Endothelial cell of umbilical vein (primary cell): ENCODE measurements around the gene SLC30A3. TPM values are rescaled to one million over a fixed set of nuclear protein-coding genes. Genes with fewer than 3 reads are reported as not detected.

ENCODE experiments used
- BruUV-seq: library from RNA; stranded (reverse); fragments of 400-500 nt; replicated peaks from 2 replicates; lab custom pipeline; 2021; lab: Mats Ljungman, UMichigan
- CTCF ChIA-PET: fragments of 300-600, 350-600 bp; sonication (Branson Sonifier 250); formaldehyde crosslinking; loops from one replicate; lab custom pipeline; 2021; ENCODE audit warnings: antibody characterized with exemption, inconsistent platforms; lab: Charles Lee
- POLR2A ChIA-PET: fragments of 300-600, 350-600 bp; sonication (Branson Sonifier 250); formaldehyde crosslinking; loops from one replicate; lab custom pipeline; 2021; ENCODE audit warnings: antibody characterized with exemption, inconsistent platforms; lab: Charles Lee
- DNase-seq: peaks from one replicate; pipeline ENCODE4 v3.0.0-alpha.2; 2011; ENCODE audit warnings: low read depth, low spot score
- FAIRE-seq: peaks from 2 replicates; lab custom pipeline; 2011; peaks lifted over from hg19 to GRCh38; lab: Jason Lieb, UNC
- H2AFZ ChIP-seq: 2 replicates; pipeline ENCODE4 v1.6.0; 2012; ENCODE audit warnings: low read depth, low read length, control low read depth, inconsistent platforms
- H3K27ac ChIP-seq: 2 replicates; pipeline ENCODE4 v1.5.1; 2011; ENCODE audit warnings: low read depth, mild to moderate bottlenecking, control low read depth, low read length, moderate library complexity; ENCODE audit not compliant: insufficient read depth
- H3K27me3 ChIP-seq, 2 experiments: 2 replicates each; pipeline versions ENCODE4 v1.6.0 to v1.6.1; 2011; ENCODE audit warnings: low read length in 2 of 2, mixed read lengths in 1 of 2; ENCODE audit not compliant: control insufficient read depth in 2 of 2, insufficient read depth in 2 of 2
- H3K36me3 ChIP-seq, 2 experiments: 2 replicates in 1 of 2; 3 replicates in 1 of 2; pipeline ENCODE4 v1.5.1; 2011; ENCODE audit warnings: low read length in 2 of 2, mild to moderate bottlenecking in 1 of 2, moderate library complexity in 1 of 2; ENCODE audit not compliant: control insufficient read depth in 2 of 2, insufficient read depth in 2 of 2; ENCODE audit errors: extremely low read depth in 1 of 2
- H3K4me1 ChIP-seq: 3 replicates; pipeline ENCODE4 v1.5.1; 2011; ENCODE audit warnings: mild to moderate bottlenecking, low read length; ENCODE audit not compliant: control insufficient read depth, insufficient read depth; ENCODE audit errors: extremely low read depth
- H3K4me2 ChIP-seq: 2 replicates; pipeline ENCODE4 v1.6.1; 2011; ENCODE audit warnings: low read length, control low read depth, mixed read lengths; ENCODE audit not compliant: insufficient read depth
- H3K4me3 ChIP-seq, 3 experiments: fragments of 200-600 bp in 1 of 3; sonication (generic), shearing (Covaris generic) in 1 of 3; replicated peaks in 1 of 3; 2 replicates each; pipeline ENCODE4 v1.5.1; 2011 to 2016; ENCODE audit warnings: control low read depth in 3 of 3, low read length in 3 of 3, mild to moderate bottlenecking in 2 of 3, inconsistent platforms in 1 of 3, low read depth in 1 of 3, moderate library complexity in 1 of 3; ENCODE audit not compliant: insufficient read depth in 1 of 3
- H3K79me2 ChIP-seq: 2 replicates; pipeline ENCODE4 v1.6.0; 2012; ENCODE audit warnings: low read length, inconsistent platforms; ENCODE audit not compliant: control insufficient read depth, insufficient read depth
- H3K9ac ChIP-seq: replicated peaks from 2 replicates; pipeline ENCODE3; 2011; ENCODE audit warnings: low read length, control low read depth; ENCODE audit not compliant: insufficient read depth; ENCODE audit errors: extremely low read depth
- H3K9me1 ChIP-seq: replicated peaks from 3 replicates; pipeline ENCODE4 v1.6.0; 2011; ENCODE audit warnings: mild to moderate bottlenecking, low read length; ENCODE audit not compliant: control insufficient read depth, insufficient read depth; ENCODE audit errors: extremely low read depth
- H3K9me3 ChIP-seq: replicated peaks from 2 replicates; pipeline ENCODE4 v1.5.1; 2012; ENCODE audit warnings: low read length, inconsistent platforms; ENCODE audit not compliant: control insufficient read depth, insufficient read depth
- H4K20me1 ChIP-seq: replicated peaks from 2 replicates; pipeline ENCODE3; 2011; ENCODE audit warnings: mild to moderate bottlenecking, low read length; ENCODE audit not compliant: control insufficient read depth, insufficient read depth; ENCODE audit errors: extremely low read depth
- CTCF ChIP-seq, 2 donors: IDR thresholded peaks; 1 replicate in 1 of 2; 2 replicates in 1 of 2; pipeline ENCODE4 v1.5.1; 2011; ENCODE audit warnings: low read length in 2 of 2, mild to moderate bottlenecking in 2 of 2, moderate library complexity in 2 of 2, control low read depth in 1 of 2, inconsistent platforms in 1 of 2, low read depth in 1 of 2; ENCODE audit not compliant: insufficient read depth in 1 of 2; ENCODE audit errors: extremely low read depth in 1 of 2
- EZH2 ChIP-seq: IDR thresholded peaks from 2 replicates; pipeline ENCODE4 v1.6.1; 2012; ENCODE audit warnings: borderline replicate concordance, low read depth, mild to moderate bottlenecking, moderate library complexity, low read length, inconsistent platforms; ENCODE audit not compliant: severe bottlenecking
- FOS ChIP-seq: IDR thresholded peaks from 2 replicates; pipeline ENCODE4 v1.6.1; 2011; ENCODE audit warnings: mild to moderate bottlenecking, low read length, moderate library complexity, borderline replicate concordance; ENCODE audit not compliant: insufficient read depth
- GATA2 ChIP-seq: IDR thresholded peaks from 2 replicates; pipeline ENCODE4 v1.7.0; 2011; ENCODE audit warnings: low read depth, mild to moderate bottlenecking, moderate library complexity, mixed read lengths, low read length; ENCODE audit not compliant: insufficient read length, insufficient read depth
- JUN ChIP-seq: IDR thresholded peaks from 2 replicates; pipeline ENCODE4 v1.6.1; 2011; ENCODE audit warnings: borderline replicate concordance, low read depth; ENCODE audit not compliant: insufficient read length, insufficient read depth
- MAX ChIP-seq: IDR thresholded peaks from 2 replicates; pipeline ENCODE4 v1.6.1; 2011; ENCODE audit not compliant: insufficient read depth, insufficient read length
- MYC ChIP-seq: IDR thresholded peaks from one replicate; pipeline ENCODE4 v1.6.1; 2011; ENCODE audit warnings: mild to moderate bottlenecking, low read depth, low read length
- POLR2A ChIP-seq: IDR thresholded peaks from 2 replicates; pipeline ENCODE4 v1.6.1; 2012; ENCODE audit warnings: low read depth, mild to moderate bottlenecking, control low read depth, low read length
- POLR2AphosphoS5 ChIP-seq: IDR thresholded peaks from 2 replicates; pipeline ENCODE4 v1.6.1; 2012; ENCODE audit warnings: low read depth, mild to moderate bottlenecking, control low read depth, low read length, moderate library complexity; ENCODE audit not compliant: insufficient read depth
- dilution Hi-C: fragments of 300-500 bp; cut with MboI; formaldehyde crosslinking; loops from one replicate; pipeline ENCODE4 v1.15.0; 2019; ENCODE audit warnings: low sequenced_read_pairs; ENCODE audit not compliant: extremely low pct_ligation_motif_present
- intact Hi-C: fragments of 100-400 bp; cut with micrococcal nuclease; formaldehyde crosslinking; loops from one replicate; pipeline ENCODE4 v1.10.0; 2022
- polyA plus RNA-seq, 4 experiments: library from polyadenylated mRNA; depleted of rRNA in 3 of 4; stranded (reverse) in 3 of 4; unstranded in 1 of 4; fragments of >200 nt; gene quantifications; 2 replicates each; pipeline versions ENCODE4 v1.2.1 to v1.2.3, GENCODE V29; 2011 to 2012; ENCODE audit warnings: missing spikeins in 1 of 4
- total RNA-seq: library from RNA; stranded (reverse); gene quantifications from 2 replicates; pipeline ENCODE4 v1.2.3, GENCODE V29; 2021

SLC30A3 gene
- total and polyA plus RNA-seq, 2 donors (not counting 3 experiments of a cell fraction or from before 2014, with no cell fraction given), result 16.7 to 63.9 TPM

- intact Hi-C loops, result loop anchor here (5.0 to 10.0 kb wide), 2 partner anchors 73 to 321 kb away; partner anchors contain the start of genes ATRAID and SLC5A6
Measured at GRCh38 chr2:27285481-27285880, 22.6 kb upstream of the SLC30A3 start.

More at GRCh38 chr2:27285481-27285880, 22.6 kb upstream of the SLC30A3 start:
- no peaks in the 10 kb centered on the region for H4K20me1 ChIP-seq
- H3K27ac ChIP-seq, result no peak overlapping the region
- CTCF ChIA-PET, result interaction anchor here (1.5 kb wide), 1 partner anchor 18 kb away, joined by 7 read pairs; no protein-coding TSS in a partner anchor
- H2AFZ ChIP-seq, result no peak overlapping the region
- no peaks in the 10 kb centered on the region for H3K79me2 ChIP-seq
- H3K9me3 ChIP-seq, result no peaks in the 10 kb centered on the region
- POLR2A ChIA-PET, result no interaction called here
- dilution Hi-C loops, result no loop called here
- no peaks in the 10 kb centered on the region for H3K9me1 ChIP-seq
- H3K36me3 ChIP-seq, result no peaks in the 10 kb centered on the region
- DNase-seq, result no peak
- H3K4me3 ChIP-seq, result no peak overlapping the region
- no TSS peak for BruUV-seq
- peaks cover 25% of the 10 kb centered on the region for H3K4me1 ChIP-seq
- H3K9ac ChIP-seq, result no peak overlapping the region
- H3K4me2 ChIP-seq, result no peak overlapping the region
- TF ChIP-seq FOS (no peak), EZH2 (no peak), MYC (no peak), CTCF (IDR thresholded peaks at IDR 0.05; ENCODE audit: extremely low read depth in 1 of 2, insufficient read depth in 1 of 2, low read depth in 1 of 2, low read length in 2 of 2) (no peak), POLR2AphosphoS5 (no peak), POLR2A (no peak), JUN (no peak), GATA2 (no peak), MAX (no peak)
- H3K27me3 ChIP-seq, result no peaks in the 10 kb centered on the region
- no peak for FAIRE-seq
